Measurements from ENCODE around the gene BCL11A.

DNA sequence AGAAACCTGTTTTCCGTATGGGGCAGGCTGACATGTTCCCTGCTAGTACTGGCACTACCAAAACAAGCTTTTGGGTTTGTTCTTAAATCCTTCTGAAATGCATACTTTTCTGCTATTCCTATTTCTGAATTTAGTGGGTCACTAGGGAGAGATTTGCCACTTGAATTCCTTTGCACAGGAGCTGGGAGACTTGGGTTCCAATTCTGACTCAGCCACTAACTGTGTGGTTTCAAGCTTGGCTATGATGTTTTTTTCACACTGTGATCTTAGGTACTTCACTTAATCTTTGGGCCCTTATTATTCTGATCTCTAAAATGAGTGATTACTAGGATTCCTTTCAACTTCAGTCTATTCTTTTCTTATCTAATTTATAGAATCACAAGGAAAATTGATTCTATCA, 105.5 kb downstream of the BCL11A start:
- TF ChIP-seq, protein P1, sequence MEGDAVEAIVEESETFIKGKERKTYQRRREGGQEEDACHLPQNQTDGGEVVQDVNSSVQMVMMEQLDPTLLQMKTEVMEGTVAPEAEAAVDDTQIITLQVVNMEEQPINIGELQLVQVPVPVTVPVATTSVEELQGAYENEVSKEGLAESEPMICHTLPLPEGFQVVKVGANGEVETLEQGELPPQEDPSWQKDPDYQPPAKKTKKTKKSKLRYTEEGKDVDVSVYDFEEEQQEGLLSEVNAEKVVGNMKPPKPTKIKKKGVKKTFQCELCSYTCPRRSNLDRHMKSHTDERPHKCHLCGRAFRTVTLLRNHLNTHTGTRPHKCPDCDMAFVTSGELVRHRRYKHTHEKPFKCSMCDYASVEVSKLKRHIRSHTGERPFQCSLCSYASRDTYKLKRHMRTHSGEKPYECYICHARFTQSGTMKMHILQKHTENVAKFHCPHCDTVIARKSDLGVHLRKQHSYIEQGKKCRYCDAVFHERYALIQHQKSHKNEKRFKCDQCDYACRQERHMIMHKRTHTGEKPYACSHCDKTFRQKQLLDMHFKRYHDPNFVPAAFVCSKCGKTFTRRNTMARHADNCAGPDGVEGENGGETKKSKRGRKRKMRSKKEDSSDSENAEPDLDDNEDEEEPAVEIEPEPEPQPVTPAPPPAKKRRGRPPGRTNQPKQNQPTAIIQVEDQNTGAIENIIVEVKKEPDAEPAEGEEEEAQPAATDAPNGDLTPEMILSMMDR (IDR thresholded peaks at IDR 0.05), result no peak
- TF ChIP-seq POLR2A (IDR thresholded peaks at IDR 0.05), result no peak
- TF ChIP-seq POLR2AphosphoS5 (IDR thresholded peaks at IDR 0.05), result no peak
